ENCODE results near the gene VAMP2. TPM values are rescaled to one million over a fixed set of nuclear protein-coding genes. Genes with fewer than 3 reads are reported as not detected.
A peak's percentile ranks its signal among the peaks of the same experiment; 100 is the strongest.

The VAMP2 gene
- polyA plus RNA-seq, 1 donor from 2014 or later: 98.3 TPM

GRCh38 chr17:8110907-8111306, 51.8 kb downstream of the VAMP2 start:
- H3K79me2 ChIP-seq (replicated peaks; ENCODE audit: insufficient read depth, low read length): no peaks in the 10 kb centered on the region
- TF ChIP-seq SMC3 (conservative IDR thresholded peaks at IDR 0.05; ENCODE audit: poor library complexity): no peak
- TF ChIP-seq RAD21 (conservative IDR thresholded peaks at IDR 0.05): no peak
- TF ChIP-seq REST (IDR thresholded peaks at IDR 0.05; ENCODE audit: borderline replicate concordance): no peak
- TF ChIP-seq MXI1 (conservative IDR thresholded peaks at IDR 0.05; ENCODE audit: poor library complexity, severe bottlenecking): no peak
- TF ChIP-seq POLR2AphosphoS5 (IDR thresholded peaks at IDR 0.05): no peak
- no peak for TF ChIP-seq CTCF (IDR thresholded peaks at IDR 0.05; ENCODE audit: poor library complexity, severe bottlenecking)
- no peak for TF ChIP-seq EZH2 (IDR thresholded peaks at IDR 0.05; ENCODE audit: borderline replicate concordance, insufficient read depth, low read length, poor library complexity, severe bottlenecking)
- no peak for TF ChIP-seq EP300 (conservative IDR thresholded peaks at IDR 0.05; ENCODE audit: poor library complexity, severe bottlenecking)
- TF ChIP-seq TAF1 (IDR thresholded peaks at IDR 0.05; ENCODE audit: low read depth): no peak
- H3K9ac ChIP-seq (ENCODE audit: low read length): no peak overlapping the region
- no peak overlapping the region for H3K4me3 ChIP-seq (ENCODE audit: low read length)
- no peaks in the 10 kb centered on the region for H3F3A ChIP-seq (ENCODE audit: insufficient read depth, low read length, poor library complexity, severe bottlenecking)
- peaks cover 70% of the 10 kb centered on the region for H3K27me3 ChIP-seq (ENCODE audit: insufficient read depth, low read depth, low read length)
- H4K20me1 ChIP-seq (ENCODE audit: insufficient read depth): no peaks in the 10 kb centered on the region
- H3K9me2 ChIP-seq (ENCODE audit: insufficient read depth, low read length): no peaks in the 10 kb centered on the region
- H2AFZ ChIP-seq (ENCODE audit: low read depth, low read length): no peak overlapping the region
- H3K36me3 ChIP-seq (ENCODE audit: insufficient read depth, low read length): no peaks in the 10 kb centered on the region
- no peaks in the 10 kb centered on the region for H3K9me3 ChIP-seq (ENCODE audit: low read length)
- no peak overlapping the region for H3K27ac ChIP-seq (ENCODE audit: low read length)
- H3K4me2 ChIP-seq (ENCODE audit: low read length): no peak overlapping the region

GRCh38 chr17:8110456-8110804, 52.3 kb downstream of the VAMP2 start:
- no peaks in the 10 kb centered on the region for H3K79me2 ChIP-seq (replicated peaks; ENCODE audit: insufficient read depth, low read length)
- H3K9me2 ChIP-seq (ENCODE audit: insufficient read depth, low read length): no peaks in the 10 kb centered on the region
- no peaks in the 10 kb centered on the region for H3F3A ChIP-seq (ENCODE audit: insufficient read depth, low read length, poor library complexity, severe bottlenecking)
- H3K4me2 ChIP-seq (ENCODE audit: low read length): no peak overlapping the region
- H4K20me1 ChIP-seq (ENCODE audit: insufficient read depth): no peaks in the 10 kb centered on the region
- no peak overlapping the region for H3K27ac ChIP-seq (ENCODE audit: low read length)
- no peaks in the 10 kb centered on the region for H3K9me3 ChIP-seq (ENCODE audit: low read length)
- H2AFZ ChIP-seq (ENCODE audit: low read depth, low read length): no peak overlapping the region
- TF ChIP-seq POLR2AphosphoS5 (IDR thresholded peaks at IDR 0.05): no peak
- TF ChIP-seq RAD21 (conservative IDR thresholded peaks at IDR 0.05): no peak
- peaks cover 65% of the 10 kb centered on the region for H3K27me3 ChIP-seq (ENCODE audit: insufficient read depth, low read depth, low read length)
- H3K9ac ChIP-seq (ENCODE audit: low read length): no peak overlapping the region
- H3K36me3 ChIP-seq (ENCODE audit: insufficient read depth, low read length): no peaks in the 10 kb centered on the region
- peak overlapping the region; percentile 56 for H3K4me3 ChIP-seq (ENCODE audit: low read length)
